Stimulated activated naive CD4-positive, alpha-beta T cell treated with Interleukin-2 at 50 U/mL for 16 hours (primary cell): Measurements from ENCODE around the gene CYB5R3.
A peak's percentile ranks its signal among the peaks of the same experiment; 100 is the strongest.
"Not testable (repeated sequence)": the region's sequence is repeated elsewhere in the genome, so short reads cannot be mapped to it uniquely, and the experiment has no call there.

Experiments used
- DNase-seq: peaks from one replicate; lab custom pipeline; 2025; lab: John Stamatoyannopoulos, UW

Gene CYB5R3

DNA sequence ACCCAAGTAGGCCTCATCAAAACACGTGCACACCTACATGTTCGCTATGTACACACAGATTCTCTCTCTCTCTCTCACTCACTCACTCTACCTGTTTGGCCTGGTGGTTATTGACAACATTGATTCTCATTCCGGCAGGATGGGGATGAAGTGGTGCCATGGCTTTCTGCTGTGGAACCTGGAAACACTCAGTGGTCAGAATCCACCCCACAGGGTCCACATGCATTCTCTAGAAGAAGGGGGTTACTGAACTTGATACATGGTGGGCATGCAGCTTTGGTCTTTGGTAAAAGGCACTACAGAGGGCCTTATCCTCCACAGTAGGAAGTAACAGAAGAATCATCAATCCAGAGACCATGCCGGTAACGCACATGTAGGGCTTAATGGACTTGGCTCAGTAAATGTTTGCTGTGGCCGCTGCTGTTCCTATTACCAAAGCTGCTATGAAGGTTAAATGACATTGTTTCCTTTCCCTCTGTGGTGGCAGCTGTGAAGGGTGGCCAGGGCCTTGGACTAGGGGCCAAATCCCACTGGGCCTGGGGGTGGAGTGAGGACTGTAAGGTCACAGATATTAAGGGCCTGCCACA lies 47.2 kb downstream of the CYB5R3 start:
- no peak for DNase-seq

DNA sequence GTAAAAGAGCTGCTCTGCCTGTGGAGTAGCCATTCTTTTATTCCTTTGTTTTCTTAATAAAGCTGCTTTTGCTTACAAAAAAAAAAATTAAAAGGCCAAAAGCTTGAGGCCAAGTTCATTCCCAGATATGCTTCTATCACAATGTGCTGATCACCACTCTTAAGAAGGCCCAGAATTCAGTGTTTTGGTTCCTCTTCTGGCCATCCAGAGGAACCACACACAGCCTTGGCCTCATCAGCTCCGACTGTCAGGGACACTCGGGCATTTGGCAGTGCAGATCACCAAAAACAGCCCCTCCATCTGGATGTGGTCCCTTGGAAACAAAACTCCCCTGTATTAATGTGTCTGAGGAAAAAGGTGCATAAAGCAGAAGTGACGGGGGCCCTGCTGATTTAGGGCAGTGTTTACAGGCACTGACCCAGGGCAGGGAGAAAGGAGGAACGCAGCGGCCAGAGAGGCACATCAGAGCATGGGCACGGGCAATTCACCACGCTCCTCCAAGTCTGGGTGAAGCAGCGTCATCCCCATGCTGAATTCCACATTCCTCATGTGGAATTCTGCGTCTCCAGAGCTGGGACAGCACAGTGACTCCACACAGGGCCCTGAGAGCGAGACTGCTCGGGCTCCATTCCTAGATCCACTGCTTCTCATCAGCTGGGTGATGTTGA lies 52.2 kb downstream of the CYB5R3 start:
- DNase-seq, result no peak

DNA sequence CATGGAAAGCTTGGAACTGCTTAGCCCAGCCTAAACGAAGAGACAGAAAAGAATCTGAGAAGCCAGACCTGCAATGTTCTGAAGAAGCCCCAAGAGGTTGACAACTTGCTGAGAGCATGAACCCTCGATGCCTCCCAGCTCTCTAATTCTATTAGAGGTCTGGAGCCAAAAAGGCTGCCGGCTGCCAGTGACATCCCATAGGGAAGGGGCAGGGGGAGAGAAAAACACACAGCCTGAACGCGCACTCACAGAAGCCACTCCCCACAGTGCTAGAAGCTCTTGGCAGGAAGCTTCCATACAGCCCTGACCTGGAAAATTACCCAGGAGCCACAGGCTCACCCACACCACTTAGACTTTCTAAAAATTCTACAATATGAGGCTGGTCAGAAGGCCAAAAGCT lies 52.9 kb downstream of the CYB5R3 start:
- no peak for DNase-seq

DNA sequence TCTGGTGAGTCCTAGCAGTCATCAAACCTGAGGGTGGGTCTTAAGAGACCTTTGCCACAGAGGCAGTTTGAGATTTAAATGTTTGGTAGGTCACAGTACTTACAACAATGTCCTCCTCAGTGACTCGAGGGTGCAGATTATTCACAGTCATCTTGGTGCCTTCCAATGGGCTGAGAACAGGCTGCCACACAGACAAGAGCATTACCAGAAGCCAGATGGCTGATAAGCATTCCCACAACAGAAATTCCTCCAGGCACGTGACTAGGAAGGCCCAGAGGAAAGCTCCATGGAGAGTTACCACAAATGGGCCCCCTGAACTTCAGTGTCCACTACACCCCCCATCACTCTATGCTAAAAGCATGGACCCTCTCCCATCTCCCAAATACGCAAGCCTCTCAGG lies 53.8 kb downstream of the CYB5R3 start:
- no peak for DNase-seq

DNA sequence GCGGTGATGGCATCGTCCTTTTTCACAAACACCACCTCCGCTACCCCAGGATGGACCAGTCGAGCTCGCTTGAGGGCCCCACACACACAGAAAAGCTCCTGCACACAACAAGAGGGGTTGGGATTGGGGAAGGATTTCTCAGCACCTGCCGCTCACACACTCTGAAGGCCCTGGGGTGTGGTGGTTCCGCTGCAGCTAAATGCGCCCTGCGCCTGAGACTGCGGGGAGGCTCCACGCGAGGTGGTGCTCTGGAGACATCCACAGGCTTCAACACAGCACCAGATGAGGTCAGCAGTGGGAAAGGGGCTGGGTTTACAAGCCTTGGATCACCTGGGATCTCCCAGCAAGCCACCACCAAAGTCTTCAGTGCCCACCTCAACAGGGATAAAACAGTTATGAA lies 57.2 kb downstream of the CYB5R3 start:
- DNase-seq, result no peak

DNA sequence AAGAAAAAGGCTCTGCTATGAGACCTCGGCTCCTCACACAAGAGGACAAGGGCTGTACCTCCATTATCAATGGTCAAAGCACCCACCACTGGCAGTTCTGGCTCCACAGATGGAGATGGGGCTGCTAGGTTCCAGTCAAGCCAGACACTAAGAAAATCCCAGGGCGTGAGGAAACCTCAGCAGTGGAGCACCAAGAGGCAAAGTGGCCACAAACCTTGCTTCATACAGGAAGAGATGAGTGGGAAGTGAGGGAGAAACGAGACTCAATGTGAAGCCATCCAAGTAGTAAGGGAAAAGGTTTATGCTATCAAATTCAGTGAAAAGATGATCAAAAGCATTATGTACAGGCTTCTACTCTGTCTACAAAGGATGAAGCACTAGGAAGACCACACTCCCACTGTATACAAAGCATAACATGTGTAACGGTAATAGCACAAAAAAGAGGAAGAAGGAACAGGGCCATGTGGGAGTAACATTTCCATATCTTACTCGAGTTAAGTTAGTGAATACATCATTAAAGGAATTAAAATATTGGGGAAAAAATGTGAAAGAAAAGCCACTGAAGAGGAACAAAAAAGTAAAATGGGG lies 61.5 kb downstream of the CYB5R3 start:
- no peak for DNase-seq

DNA sequence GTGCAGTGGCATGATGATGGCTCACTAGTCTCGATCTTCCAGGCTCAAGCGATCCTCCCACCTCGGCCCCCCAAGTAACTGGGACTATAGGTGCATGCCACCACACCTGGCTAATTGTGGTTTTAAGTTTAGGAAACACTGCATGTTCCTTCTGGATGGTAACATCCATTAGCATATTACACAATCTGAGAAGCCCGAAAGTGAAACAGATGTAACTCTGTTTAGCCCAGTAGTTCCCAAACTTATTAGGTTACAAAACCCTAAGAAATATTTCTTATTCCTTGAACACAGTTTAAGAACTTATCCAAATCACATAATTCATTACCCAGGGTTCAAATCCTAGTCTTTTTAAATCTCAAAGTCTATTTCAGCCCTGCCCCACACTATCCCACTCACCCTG lies 62.8 kb downstream of the CYB5R3 start:
- DNase-seq, result no peak

DNA sequence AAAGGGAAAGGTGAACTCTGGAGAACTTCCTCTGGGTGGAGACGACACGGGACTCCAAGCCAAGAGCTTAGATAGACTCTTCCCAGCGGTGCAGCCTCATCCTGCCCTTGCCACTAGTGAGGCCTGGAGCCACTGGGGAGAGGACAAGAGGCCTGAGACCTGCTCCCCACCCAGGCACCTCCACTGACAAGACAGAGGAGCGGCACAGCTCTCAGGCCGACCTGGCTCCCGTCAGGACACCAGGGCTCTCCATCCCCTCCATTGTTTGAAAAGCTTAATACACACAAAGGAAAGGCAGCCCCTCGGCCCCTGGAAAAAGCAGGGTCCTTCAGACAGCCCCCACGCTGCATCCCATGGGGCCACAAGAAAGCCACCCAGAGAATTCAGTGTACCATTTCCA lies 64.1 kb downstream of the CYB5R3 start:
- no peak for DNase-seq

DNA sequence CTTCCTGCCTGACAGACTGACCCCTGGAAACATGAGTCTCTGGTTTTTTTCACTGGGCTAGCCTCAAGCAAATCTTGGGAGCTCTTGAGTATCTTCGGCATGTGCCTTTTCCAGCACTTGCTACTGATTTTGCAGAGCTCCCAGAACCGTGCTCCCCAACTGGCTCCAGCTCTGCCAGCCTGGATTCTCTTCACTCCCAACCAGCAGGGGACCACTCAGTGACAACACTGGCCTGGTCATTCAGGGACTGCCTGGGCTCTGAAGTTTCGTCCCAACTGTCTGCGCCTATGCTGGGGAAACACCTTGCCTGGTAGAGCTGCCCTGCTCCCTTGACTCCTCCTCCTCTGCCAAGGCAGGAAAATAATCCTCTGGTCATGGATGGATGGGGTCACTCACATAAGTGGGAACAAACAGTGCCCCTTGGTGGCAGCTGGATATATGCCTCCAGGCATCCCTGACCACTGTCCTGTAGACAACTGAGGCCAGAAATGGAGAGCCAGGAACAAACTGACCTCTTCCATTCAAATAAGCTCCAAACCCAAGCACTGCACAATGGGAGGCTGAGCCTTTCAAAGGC lies 64.7 kb downstream of the CYB5R3 start:
- no peak for DNase-seq

DNA sequence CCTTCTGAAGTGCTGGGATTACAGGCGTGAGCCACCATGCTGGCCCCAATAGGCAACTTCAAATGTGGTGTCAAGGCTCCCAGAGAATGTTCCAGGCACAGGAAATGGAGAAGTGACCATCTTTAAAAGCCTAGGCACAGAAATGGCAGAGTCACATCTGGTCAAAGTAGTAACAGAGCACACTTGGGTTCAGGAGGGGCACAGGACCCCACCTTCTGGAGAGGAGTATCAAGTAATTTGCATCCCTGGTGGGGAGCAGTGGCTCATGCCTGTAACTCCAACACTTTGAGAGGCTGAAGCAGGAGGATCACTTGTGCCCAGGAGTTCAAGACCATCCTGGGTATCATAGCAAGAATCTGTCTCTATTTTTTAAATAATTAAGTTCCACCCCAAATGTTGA lies 66.2 kb downstream of the CYB5R3 start:
- DNase-seq, result no peak

DNA sequence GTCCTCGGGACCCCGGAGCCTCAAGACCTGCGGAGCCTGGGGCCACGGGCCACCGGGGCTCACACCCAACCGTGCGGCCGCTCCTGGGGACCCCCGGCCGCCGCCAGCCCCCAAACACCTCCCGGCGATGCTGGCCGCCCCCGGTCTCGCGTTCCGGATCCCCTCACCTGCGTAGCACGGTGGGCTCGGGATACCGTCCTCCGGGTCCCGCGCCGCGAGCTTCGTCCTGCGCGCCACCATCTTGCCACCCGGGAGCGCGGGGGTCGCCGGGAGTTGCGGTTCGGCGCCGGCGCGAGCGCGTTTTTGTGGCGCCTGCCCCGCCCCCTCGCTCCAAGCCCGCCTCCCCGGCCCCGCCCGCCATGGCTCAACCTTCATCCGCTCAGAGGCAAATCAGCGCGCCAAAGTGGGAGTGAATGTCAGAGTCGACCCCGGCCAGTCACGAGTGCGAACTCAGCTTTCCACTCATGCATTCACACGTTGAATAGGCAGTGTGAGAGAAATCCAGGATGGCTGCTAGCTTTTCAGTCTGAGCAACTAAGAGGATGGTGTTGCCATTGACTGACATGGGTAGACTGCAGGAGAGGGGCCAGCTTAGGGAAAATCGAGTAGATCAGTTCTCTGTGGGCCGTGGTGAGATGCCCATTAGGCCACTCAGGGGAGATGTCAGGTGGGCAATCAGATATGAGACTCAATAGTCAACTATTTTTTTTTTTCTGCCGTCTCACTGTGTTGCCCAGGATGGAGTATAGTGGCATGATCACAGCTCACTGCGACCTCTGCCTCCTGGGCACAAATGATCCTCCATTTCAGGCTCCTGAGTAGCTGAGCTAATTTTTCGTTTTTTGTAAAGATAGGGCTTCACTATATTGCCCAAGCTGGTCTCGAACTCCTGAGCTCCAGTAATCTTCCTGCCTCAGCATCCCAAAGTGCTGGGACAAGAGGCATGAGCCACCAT lies 67.2 kb downstream of the CYB5R3 start:
- DNase-seq, result peak; percentile 82

DNA sequence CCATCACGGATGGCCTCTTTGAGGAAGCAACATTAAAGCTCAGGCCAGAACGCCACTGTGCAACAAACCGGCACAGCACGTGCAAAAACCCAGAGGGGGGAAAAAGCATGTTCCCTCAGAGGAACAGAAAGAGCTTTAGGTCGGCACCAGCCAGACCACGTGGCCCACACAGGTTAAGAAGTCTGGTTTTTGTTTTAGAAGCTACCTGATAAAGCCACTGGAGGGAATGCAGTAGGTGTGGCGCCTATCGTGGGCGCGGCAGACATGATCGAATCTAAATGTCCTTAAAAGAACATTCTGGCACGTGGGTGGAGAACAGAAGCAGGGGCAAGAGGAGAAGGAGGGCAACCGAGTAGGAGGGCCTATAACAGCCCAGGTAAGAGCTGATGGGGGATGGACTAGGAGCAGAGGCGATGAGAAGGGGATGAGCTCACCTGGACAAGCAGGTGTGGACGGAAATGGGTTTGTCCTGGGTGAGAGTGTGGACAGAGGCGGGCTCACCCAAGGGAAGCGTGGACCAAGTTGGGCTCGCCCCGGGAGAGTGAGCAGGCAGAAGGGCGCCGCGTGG lies 67.9 kb downstream of the CYB5R3 start:
- not testable (repeated sequence) for DNase-seq

DNA sequence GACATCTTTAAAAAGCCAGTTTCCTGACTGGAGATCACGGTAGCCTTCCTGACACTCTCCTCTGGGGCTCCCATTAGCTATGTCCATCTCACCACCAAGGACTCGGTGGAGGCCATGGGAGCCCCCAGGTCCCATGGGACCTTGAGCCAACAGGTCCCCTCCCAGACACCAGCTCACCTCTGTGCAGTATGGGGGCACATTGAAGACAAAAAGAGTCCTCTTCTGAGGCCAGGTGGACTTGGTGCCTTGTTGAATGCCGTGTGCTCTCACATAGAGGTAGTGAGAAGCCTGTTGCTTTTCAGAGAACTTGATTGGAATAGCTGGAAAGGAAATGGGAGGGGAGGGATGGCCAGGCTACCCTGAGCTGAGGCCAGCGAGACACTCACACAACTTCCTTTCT lies 69.2 kb downstream of the CYB5R3 start:
- DNase-seq, result not testable (repeated sequence)

DNA sequence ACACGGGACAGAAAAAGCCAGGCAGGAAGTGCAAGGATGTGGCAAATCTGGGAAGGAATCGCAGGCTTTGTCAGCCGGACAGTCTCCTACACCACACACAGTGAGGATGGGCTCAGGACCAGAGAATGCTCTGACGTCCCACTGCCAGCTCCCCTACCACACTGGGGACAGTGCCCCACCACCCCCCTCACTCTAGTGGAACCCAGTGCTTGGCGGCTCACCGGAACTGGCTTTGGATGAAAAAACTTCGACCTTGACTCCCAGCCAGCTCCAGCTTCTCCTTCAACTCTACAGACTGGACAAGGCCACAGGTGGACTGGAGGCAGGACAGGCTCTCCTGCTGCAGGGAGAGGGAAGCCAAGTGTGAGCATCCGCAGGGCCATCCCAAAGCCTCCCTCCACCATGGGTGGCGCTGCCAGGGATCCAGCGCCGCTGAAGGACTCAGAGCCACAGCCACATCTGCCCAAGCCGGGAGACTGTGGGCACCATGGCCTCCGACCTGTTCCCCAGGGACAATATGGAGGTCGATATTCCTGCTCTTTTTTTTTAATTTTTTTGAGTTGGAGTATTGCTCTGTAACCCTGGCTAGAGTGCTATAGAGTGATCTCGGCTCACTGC lies 71.5 kb downstream of the CYB5R3 start:
- no peak for DNase-seq

DNA sequence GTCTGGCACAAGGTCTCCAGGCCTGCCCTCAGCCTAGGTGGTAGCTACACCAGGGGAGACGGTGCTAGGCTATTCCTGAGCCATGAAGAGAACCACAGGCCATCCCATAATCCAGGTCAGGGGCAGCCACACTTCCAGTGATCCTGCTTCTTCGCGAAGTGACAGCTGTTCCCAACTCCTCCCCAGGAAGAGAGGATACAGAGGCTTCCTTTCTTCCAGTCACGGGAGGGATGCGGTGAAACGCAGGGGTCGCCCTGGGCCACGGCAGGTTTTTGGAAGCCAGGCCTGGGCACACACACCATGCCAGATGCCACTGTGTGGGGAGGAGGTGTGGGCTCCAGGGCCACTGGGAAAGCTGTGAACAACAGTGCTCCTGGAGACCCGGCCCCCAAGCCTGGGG lies 72.1 kb downstream of the CYB5R3 start:
- not testable (repeated sequence) for DNase-seq

DNA sequence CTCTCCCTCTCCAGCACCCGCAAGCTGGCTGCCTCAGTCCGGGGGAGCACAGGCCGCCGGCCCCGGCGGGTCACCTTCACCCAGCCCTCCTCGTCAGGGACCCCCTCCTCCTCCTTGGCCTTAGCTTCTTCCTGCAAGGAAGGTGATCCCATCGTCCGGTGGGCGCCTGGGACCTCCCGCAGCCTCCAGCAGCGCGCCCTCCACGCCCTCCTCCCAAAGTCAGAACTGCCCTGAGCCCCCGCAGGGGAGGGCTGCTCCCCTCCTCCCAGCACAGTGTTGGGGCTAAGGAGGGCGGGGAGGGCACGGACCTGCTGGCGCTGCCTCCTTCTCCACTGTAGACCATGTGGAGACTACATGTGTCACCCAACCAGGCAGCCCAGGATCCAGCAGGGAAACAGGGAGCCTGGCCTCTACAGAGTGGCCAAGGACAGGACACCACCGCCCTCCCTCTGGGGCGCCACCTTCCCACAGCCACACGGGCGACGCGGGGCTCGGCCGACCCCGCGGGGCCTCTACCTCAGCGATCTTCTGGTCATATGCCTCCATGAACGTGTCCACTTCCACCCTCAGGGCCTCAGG lies 73.1 kb downstream of the CYB5R3 start:
- DNase-seq, result not testable (repeated sequence)

DNA sequence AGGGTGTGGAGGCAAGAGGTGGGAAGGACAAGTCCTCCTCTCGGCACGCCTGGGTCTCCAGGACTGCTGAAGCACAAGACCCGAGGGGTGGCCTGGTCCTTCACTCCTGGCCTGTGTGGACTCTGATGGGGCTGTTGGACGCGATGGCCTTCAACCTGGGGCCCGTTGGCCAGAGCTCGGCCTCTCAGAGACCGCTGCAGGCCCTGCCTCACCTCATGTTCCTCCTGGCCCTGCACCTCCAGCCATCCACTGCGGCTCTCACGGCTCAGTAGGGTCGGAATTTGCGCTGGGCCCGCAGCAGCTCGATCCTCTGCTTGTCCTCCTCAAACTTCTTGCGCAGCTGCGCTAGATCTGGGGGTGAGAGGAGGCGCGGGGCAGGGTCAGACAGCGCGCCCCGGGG lies 74.7 kb downstream of the CYB5R3 start:
- not testable (repeated sequence) for DNase-seq

DNA sequence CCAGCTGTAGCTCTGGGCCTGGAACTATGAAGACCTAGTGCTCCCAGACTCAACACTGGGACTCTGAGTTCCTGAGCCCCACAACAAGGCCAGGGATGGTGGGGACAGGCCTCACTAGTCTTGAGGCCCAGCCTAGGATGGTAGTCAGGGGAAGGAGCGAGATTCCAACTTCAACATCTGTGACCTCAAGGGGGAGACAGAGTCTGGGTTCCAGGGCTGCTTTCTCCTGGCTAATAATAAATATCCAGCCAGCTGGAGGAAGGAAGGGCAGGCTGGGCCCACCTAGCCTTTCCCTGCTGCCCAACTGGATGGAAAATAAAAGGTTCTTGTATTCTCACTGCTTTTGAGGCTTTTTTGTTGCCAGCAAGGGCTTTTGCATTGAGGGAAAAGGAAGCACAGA lies 75.1 kb downstream of the CYB5R3 start:
- not testable (repeated sequence) for DNase-seq

DNA sequence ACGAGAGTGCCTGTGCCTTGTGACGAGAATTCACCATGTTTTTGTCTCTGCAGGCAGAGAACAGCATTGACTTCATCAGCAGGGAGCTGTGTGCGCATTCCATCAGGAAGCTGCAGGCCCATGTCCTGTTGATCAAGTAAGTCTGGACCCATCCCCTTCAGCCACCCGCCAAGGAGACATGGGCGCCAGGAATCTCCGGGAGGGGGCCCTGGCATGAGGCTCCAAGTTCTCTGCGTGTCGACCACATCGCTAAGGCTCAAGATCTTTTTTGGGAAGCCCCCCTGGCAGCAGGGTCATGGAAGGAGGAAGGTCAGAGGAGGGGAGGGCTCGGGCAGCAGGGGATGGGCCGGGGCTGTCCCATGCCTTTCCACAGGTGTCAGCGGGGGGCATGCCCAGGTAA lies 78.1 kb downstream of the CYB5R3 start:
- DNase-seq, result not testable (repeated sequence)

DNA sequence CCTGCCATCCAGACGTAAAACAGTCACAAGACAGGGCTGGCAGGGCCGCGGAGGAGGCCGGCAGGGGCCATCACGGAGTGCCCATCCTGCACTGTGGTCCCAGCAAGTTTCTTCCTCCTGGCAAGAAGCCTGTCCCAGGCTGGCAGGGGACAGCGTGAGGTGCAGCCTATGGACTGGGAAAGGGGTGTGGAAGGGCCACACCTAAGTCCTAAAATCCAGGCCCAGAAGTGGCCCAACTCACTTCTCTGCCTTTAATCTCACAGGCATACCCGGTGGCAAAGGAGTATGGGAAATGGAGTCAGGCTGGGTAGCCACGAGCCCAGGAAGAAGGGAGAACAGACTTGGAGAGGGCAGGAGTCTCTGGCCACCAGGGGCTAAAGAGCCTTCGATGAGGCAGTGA lies 78.6 kb downstream of the CYB5R3 start:
- not testable (repeated sequence) for DNase-seq

DNA sequence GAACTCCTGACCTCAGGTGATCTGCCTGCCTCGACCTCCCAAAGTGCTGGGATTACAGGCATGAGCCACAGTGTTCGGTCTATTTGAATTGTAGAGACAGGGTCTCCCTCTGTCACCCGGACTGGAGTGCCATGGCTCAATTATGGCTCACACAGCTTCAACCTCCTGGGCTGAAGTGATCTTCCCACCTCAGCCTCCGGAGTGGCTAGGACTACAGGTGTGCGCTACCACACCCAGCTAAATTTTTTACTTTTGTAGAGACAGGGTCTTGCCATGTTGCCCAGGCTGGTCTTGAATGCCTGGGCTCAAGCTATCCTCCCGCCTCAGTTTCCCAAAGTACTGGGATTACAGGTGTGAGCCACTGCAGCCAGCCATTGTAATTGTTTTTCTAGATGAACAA lies 81.2 kb downstream of the CYB5R3 start:
- DNase-seq, result not testable (repeated sequence)
